Inflammatory macrophage treated with lipopolysaccharide for 4 hours (primary cell): ENCODE data around the gene CMTM7.
"Not testable (repeated sequence)": the region's sequence is repeated elsewhere in the genome, so short reads cannot be mapped to it uniquely, and the experiment has no call there.

Experiments used
- DNase-seq: peaks from one replicate; pipeline ENCODE4 v3.0.0-alpha.2; 2020

Gene CMTM7

GRCh38 chr3:32460817-32461496, 69.3 kb downstream of the CMTM7 start:
- not testable (repeated sequence) for DNase-seq

DNA sequence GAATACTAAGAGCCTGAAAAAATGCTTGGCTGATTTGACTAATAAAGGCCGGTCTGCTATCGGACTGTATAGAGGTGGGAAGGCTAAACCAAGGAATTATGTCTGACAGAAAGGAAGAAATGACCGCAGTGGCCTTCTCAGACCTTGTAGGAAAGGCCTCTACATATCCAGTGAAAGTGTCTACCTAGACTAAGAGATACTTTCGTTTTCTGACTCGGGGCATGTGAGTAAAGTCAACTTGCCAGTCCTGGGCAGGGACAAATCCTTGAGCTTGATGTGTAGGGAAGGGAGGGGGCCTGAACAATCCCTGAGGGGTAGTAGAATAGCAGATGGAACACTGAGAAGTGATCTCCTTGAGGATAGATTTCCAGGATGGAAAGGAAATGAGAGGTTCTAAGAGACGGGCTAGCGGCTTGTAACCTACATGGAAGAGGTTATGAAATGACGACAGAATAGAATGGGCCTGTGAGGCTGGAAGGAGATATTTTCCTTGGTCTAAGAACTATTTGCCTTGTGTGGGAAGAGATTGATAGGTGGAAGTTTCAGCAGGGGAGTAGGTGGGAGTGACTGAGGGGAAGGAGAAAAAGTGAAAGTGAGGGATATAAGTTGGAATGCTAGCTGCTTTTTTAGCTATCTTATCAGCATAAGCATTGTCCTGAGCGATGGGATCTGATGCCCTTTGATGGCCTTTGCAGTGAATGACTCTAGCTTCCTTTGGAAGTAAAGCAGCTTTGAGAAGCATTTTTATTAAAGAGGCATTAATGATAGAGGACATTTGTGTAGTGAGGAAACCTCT, 70.7 kb downstream of the CMTM7 start:
- not testable (repeated sequence) for DNase-seq

DNA sequence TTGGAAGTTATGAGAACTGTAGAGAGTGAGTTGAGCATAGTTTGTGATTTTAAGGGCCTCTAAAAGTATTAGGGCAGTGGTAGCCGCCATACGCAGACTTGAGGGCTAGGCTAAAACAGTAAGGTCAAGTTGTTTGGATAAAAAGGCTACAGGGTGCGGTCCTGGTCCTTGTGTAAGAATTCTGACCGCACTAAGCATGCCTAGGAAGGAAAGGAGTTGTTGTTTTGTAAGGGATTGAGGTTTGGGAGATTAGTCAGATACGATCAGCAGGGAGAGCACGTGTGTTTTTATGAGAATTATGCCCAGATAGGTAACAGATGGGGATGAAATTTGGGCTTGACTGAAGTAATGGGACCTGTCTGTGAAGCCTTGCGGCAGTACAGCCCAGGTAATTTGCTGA, 71.8 kb downstream of the CMTM7 start:
- not testable (repeated sequence) for DNase-seq

- not testable (repeated sequence) for DNase-seq
These were observed 73.1 kb downstream of the CMTM7 start for GRCh38 chr3:32464726-32465125.

- DNase-seq, result not testable (repeated sequence)
These were observed 75.2 kb downstream of the CMTM7 start for GRCh38 chr3:32466808-32467207.

DNA sequence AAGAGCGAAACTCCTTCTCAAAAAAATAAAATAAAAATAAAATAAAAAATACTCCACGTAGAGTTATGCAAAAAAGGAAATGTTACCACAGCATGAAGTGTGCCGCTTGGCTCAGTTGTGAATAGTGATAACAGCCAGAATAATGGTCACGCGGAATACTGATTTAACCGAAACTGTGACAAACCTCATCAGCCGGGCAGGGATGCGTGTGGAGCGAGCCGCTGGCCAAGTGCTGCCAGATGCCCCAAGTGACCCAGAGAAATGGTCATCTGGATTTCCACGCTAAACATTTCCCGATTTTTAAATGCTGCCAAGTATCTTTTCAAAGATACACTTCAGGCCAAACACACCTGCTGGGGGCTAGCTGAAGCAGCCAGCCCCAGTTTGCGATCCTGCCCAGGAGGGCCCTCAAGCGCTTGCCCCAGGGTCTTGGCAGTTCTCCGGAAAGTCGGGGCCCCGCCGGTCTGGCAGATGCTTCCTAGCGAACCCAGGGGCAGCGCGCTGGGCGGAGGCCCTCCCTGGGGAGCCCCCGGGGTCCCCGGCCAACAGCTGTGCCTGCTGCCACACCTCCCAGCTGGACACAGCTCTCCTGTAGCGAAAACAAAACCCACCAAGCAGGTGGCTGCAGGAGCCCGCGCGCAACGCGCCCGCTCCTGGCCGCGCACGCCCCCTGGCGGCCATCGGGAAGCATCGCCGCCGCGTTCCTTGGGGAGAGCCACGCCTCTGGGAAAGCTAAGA, 75.8 kb downstream of the CMTM7 start:
- DNase-seq, result peak; percentile 52

- no peak for DNase-seq
These were observed 77.7 kb downstream of the CMTM7 start for GRCh38 chr3:32469151-32469874.

DNA sequence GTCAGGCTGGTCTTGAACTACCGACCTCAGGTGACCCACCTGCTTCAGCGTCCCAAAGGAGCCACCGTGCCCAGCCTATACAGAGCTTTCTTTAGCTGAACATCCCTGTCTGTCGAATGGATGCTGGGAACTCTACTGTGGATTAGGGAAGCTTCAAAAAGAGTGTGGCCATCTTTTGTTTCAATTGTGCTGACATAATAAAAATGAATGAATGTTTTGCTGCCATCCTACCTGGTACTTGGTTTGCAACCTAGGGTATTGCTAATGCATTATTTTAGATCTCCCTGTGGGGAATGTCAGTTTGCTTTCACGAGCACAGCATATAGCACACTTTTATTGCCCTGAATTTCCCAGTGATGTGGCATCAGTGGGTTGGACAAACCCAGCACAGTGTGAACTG, 78.7 kb downstream of the CMTM7 start:
- DNase-seq, result no peak

- peak; percentile 74 for DNase-seq
These were observed 79.6 kb downstream of the CMTM7 start for GRCh38 chr3:32471246-32471645.

- not testable (repeated sequence) for DNase-seq
These were observed 80.5 kb downstream of the CMTM7 start for GRCh38 chr3:32472151-32472550.

DNA sequence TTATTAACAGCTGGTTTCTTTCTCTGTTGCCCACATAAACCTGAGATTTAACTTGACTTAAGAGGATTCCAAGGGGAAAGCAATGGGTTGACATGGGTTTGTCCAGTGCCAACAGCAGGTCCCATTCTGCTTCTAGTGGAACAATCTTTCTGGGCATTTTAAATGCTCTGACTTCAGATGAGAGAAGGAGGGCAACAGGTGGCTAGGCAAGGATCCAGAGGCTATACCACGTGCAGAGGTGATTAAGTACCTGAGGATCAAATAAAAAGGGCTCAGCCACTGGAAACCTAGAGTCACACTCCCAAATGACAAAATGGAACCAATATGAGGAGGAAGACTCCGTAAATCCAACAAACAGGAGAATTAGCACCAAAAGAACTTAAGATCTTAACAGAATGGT, 82.5 kb downstream of the CMTM7 start:
- DNase-seq, result no peak

DNA sequence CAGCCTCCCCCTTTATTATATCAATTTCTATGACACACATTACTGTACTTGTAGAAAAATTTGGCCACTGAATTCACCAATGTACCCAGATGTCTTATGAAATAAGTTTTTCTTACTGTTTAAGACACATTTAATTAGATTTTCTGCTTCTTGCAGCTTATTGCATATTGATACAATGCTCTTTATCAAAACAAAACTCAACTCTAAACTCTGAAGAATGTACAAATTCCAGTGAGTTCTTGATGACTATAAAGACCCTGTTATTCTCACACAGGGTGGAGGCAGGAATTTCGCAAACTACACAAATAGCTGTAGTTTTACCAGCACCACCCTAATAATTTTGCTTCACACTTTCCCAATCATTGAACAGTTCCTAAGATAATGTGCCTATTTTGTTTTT, 89.0 kb downstream of the CMTM7 start:
- no peak for DNase-seq

DNA sequence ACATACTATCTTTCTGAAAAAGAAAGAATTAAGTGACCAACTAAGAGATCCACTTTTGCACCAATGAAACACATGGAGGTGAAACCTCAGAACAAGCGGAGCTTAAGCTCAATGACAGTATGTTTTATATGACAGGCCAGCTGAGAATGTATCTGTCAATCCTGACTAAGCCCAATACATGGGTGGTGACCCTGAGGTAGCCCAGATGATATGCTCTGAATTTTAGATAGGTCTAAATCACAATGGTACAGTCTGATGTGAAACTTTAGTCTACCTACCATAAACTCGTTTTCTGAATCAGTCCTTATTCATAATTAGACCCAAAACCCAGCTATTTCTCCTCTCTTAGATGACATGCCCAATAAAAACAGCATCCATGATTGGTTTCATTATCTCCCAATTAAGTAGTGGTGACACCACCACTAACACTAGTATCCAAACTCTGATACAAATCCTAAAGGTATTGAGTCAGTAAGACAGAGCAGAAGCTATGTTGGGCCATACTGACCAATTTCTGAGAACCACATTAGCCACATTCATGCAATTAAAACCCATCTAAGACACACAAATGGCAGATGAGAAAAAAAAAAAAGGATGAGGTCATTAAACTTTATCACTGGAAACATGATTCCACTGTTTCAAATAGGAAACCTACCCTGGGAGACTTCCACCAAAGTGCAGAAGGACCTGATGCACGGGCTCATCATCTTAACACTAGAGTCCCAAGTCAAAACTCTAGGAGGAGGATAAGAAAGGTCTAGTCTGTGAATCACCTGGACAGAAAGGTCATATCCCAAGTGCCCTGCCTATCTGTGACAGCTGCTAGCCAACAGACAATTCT, 90.4 kb downstream of the CMTM7 start:
- DNase-seq, result peak; percentile 32

DNA sequence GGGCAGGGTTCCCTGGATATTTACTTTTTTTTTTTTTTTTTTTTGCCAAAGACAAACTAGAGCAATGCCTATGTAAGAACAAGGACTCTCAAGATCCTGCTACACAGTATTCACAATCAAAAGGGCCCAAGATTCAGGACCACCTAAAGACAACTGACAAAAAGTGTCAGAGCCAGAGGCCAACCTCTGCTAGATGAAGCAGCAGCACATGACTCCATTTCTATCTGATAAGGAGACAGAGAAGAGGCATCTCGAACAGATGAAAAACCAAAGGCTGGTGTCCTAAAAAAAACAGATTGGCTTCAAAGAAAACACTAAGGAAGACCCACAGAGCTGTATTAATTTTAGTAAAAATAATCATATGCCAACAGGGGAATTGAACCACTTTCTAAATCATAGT, 91.0 kb downstream of the CMTM7 start:
- no peak for DNase-seq

GRCh38 chr3:32483772-32484171, 92.1 kb downstream of the CMTM7 start:
- no peak for DNase-seq

DNA sequence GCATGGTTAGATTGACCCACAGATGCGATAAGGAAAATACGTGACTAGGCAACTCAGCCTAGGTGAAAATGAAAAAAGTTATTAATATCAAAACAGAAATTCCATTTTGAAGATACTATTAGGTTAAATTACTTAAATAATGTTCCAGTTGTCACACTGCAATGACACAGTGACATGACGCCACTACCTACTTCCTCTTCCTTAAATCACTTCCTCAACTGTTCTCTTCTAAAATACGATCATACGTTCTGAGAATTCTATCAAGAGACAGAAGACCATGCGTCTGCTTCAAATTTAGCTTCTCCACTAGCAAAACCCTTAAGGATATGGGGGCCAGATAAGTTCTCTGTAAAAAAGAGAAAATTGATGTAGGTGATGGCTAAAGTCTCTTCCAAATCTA, 92.8 kb downstream of the CMTM7 start:
- peak; percentile 95 for DNase-seq

DNA sequence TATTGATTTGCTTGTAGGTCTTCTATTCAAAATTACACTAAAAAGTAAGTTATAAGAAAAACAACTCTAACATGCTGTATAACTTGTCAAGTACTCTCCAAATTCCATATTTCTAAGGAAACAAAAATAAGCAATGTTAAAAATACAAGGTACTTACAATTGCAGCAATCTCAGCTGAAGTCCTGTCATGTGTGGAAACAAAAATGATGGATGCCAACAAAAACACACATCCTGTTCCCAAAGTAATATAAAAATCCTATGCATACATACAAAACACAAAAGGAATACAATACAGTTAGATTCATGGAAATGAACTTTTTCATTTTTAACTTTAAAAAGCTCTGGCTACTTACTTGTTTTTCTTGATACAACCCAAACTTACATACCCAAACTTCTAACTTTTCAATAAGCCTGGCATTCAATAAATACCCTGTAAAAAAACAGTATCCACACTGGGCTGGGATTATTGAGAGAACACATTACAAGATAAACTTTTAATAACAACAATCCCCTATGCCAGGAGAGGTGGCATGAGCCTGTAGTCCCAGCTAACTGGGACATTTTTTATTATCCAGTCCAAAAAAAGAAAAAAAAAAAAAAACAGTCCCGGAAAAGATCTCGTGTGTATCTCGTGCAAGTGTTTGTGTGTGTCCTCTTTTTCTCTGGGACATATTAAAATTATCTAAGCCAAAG, 96.3 kb downstream of the CMTM7 start:
- no peak for DNase-seq

DNA sequence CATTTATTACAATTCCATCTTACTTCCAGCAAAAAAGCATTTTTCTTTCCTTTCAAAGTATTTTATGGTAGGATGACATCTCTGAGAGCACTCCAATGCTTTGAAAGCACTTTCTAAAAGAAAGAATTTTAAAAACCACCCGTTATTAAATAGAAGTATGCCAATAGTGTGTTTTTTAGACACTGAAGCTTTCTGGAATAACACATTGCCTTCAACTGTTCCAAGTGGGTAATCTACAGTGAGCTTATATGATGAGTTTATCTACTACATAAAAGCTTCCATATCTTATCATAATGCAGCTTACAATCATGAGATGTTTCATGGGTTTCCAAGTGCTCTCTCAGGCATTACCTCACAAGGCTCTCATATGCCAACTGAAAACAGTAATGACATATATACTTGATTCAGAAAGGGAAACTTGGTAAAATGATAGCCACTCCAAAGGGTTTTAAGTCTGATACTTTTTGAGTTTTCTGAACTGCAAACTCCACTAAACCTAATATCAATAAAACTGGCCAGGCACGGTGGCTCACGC, 96.9 kb downstream of the CMTM7 start:
- DNase-seq, result no peak

GRCh38 chr3:32492684-32493436, 101.2 kb downstream of the CMTM7 start:
- no peak for DNase-seq
